Fibroblast of mammary gland (primary cell): Measurements from ENCODE around the gene LRBA.

Experiments
- DNase-seq: peaks from one replicate; pipeline ENCODE4 v3.0.0-alpha.2; 2010; ENCODE audit warnings: low read depth
- H3K4me3 ChIP-seq: 2 replicates; pipeline ENCODE4 v1.5.1; 2011; ENCODE audit warnings: low read depth, mild to moderate bottlenecking, low read length, moderate library complexity; ENCODE audit not compliant: control insufficient read depth
- CTCF ChIP-seq: conservative IDR thresholded peaks from 2 replicates; pipeline ENCODE4 v1.5.1; 2011; ENCODE audit warnings: low read depth, low read length, inconsistent platforms; ENCODE audit not compliant: control insufficient read depth, insufficient read depth

Gene LRBA

DNA sequence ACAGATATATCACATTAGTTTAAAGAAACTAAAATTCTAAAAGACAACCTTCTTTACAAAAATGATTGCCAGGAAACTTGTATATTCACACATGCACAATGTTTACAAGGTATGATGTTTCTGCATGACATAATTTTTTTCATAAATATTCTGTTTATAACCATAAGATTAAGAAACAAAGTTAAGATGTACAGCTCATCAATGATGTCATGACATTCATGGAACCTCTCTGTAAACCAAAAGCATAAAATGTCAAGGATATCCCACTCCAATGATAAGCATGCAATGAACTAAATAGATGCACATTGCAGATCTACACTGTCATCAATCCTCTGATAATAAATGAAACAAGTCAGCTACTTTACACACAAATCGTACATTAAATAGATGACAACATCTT lies 297.1 kb downstream of the LRBA start:
- no peak for TF ChIP-seq CTCF
- no peak for DNase-seq
- H3K4me3 ChIP-seq = no peak overlapping the region

- no peak for DNase-seq
- no peak overlapping the region for H3K4me3 ChIP-seq
- TF ChIP-seq CTCF = no peak
Observed at GRCh38 chr4:150714462-150715438, 300.3 kb downstream of the LRBA start.

GRCh38 chr4:150713251-150713650 lies 301.8 kb downstream of the LRBA start:
- TF ChIP-seq CTCF = no peak
- H3K4me3 ChIP-seq = no peak overlapping the region
- no peak for DNase-seq

DNA sequence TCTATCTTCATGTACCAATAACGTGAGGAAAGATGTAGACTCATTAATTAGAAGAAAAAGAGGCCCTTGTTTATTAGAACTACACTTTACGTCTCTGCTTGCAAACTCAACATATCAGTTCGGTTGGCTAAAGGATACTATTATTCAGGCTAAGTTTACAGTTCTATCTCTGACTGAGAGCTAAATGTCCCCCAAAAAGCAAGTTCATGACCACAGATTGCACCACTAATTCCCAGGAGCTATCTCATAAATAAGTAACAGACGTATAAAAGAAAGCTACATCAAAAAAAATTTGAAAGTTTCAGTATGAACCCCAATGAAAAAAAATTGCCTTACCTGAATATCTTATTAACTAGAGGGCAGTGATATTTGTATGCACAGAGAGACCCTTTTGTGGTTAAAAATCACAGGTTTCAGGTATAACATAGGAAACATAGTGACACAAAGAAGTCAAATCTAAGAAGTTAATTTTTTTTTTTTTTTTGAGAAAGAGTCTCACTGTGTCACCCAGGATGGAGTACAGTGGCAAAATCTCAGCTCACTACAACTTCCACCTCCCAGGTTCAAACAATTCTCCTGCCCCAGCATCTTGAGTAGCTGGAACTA lies 304.2 kb downstream of the LRBA start:
- no peak for TF ChIP-seq CTCF
- no peak overlapping the region for H3K4me3 ChIP-seq

GRCh38 chr4:150708004-150708403 lies 307.1 kb downstream of the LRBA start:
- DNase-seq = no peak
- H3K4me3 ChIP-seq = no peak overlapping the region
- TF ChIP-seq CTCF = no peak

More for the DNA sequence above, 304.2 kb downstream of the LRBA start:
- peak; percentile 5 for DNase-seq

GRCh38 chr4:150699599-150699998 lies 315.5 kb downstream of the LRBA start:
- DNase-seq = peak; percentile 8
- H3K4me3 ChIP-seq = no peak overlapping the region
- no peak for TF ChIP-seq CTCF
